Sigmoid colon (tissue), 4 donors: ENCODE data around the gene SUGP1.

Source experiments
- EP300 ChIP-seq, 4 donors: sonication (generic); formaldehyde crosslinking; IDR thresholded peaks; one replicate each; pipeline ENCODE4 v1.6.1; 2017; ENCODE audit warnings: antibody characterized with exemption in 4 of 4
- POLR2A ChIP-seq, 2 donors: fragments of 450-650 bp; IDR thresholded peaks; one replicate each; pipeline ENCODE4 v1.6.1; 2016; ENCODE audit warnings: antibody characterized with exemption in 2 of 2, mild to moderate bottlenecking in 2 of 2, moderate library complexity in 2 of 2
- POLR2AphosphoS5 ChIP-seq, 4 donors: sonication (generic); formaldehyde crosslinking; IDR thresholded peaks; one replicate each; pipeline ENCODE4 v1.6.1; 2017; ENCODE audit warnings: antibody characterized with exemption in 4 of 4
- TF ChIP-seq, protein P1 (sequence below), 4 experiments: fragments of 450-650 bp in 3 of 4; fragments of 200-600 bp in 1 of 4; IDR thresholded peaks; one replicate each; pipeline ENCODE4 v1.5.1; 2016 to 2019; ENCODE audit warnings: antibody characterized with exemption in 4 of 4, mild to moderate bottlenecking in 3 of 4, moderate library complexity in 2 of 4

DNA sequence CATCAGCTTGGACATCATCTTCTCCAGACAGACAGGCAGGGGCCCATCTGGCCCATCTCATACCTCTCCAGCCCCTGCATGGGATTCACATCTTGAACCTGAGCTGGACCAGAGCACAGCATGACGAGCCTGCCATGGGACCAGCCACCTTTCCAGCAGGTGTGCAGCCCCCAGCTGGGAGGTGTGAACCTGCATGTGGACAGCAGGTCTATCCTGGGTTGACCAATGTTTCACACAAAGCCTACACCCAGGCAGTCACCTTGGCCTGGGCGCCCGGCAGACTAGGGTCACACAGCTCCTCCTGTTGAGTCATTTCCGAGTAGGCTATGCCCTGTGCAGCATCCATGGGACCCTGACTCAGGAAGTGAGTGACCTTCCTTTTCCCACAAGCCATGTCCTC is 41.8 kb upstream of the SUGP1 start:
- TF ChIP-seq, protein P1, sequence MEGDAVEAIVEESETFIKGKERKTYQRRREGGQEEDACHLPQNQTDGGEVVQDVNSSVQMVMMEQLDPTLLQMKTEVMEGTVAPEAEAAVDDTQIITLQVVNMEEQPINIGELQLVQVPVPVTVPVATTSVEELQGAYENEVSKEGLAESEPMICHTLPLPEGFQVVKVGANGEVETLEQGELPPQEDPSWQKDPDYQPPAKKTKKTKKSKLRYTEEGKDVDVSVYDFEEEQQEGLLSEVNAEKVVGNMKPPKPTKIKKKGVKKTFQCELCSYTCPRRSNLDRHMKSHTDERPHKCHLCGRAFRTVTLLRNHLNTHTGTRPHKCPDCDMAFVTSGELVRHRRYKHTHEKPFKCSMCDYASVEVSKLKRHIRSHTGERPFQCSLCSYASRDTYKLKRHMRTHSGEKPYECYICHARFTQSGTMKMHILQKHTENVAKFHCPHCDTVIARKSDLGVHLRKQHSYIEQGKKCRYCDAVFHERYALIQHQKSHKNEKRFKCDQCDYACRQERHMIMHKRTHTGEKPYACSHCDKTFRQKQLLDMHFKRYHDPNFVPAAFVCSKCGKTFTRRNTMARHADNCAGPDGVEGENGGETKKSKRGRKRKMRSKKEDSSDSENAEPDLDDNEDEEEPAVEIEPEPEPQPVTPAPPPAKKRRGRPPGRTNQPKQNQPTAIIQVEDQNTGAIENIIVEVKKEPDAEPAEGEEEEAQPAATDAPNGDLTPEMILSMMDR (IDR thresholded peaks at IDR 0.05): no peak
- TF ChIP-seq POLR2AphosphoS5 (IDR thresholded peaks at IDR 0.05): no peak
- TF ChIP-seq POLR2A (IDR thresholded peaks at IDR 0.05): no peak
- TF ChIP-seq EP300 (IDR thresholded peaks at IDR 0.05): no peak
